IPS-18c (cell line): ENCODE data around the gene ODAD4.

ENCODE experiments used
- H3K4me3 ChIP-seq: 2 replicates; pipeline ENCODE4 v1.7.0; 2013; ENCODE audit warnings: low read depth, mild to moderate bottlenecking, low read length, moderate library complexity; ENCODE audit not compliant: insufficient read depth
- H3K9me3 ChIP-seq: one replicate; pipeline ENCODE4 v1.6.1; 2013; ENCODE audit warnings: mild to moderate bottlenecking, low read length, moderate library complexity; ENCODE audit not compliant: control insufficient read depth, insufficient read depth

ODAD4 gene

GRCh38 chr17:41930009-41930832 lies at the start of gene ODAD4:
TSS of gene ODAD4 (plus strand) at chr17:41930617. CDS start at chr17:41930724, 107 bp downstream.
- H3K9me3 ChIP-seq, result no peaks in the 10 kb centered on the region
- peak within 1 kb of the TSS; percentile 67 for H3K4me3 ChIP-seq

GRCh38 chr17:41882756-41883155 lies 47.7 kb upstream of the ODAD4 start:
- Histone ChIP-seq H3K9me3 (peaks cover 2% of the 10 kb centered on the region), H3K4me3 (no peak overlapping the region)

GRCh38 chr17:41885733-41886132 lies 44.7 kb upstream of the ODAD4 start:
- Histone ChIP-seq H3K4me3 (no peak overlapping the region), H3K9me3 (no peaks in the 10 kb centered on the region)

GRCh38 chr17:41888332-41888965 lies 42.0 kb upstream of the ODAD4 start:
- H3K4me3 ChIP-seq, result no peak overlapping the region
- H3K9me3 ChIP-seq, result no peaks in the 10 kb centered on the region

GRCh38 chr17:41891135-41892020 lies 39.0 kb upstream of the ODAD4 start:
- H3K4me3 ChIP-seq, result no peak overlapping the region
- no peaks in the 10 kb centered on the region for H3K9me3 ChIP-seq

- H3K4me3 ChIP-seq, result no peak overlapping the region
- H3K9me3 ChIP-seq, result no peaks in the 10 kb centered on the region
These were observed 38.4 kb upstream of the ODAD4 start for GRCh38 chr17:41892021-41892376.

- no peak overlapping the region for H3K4me3 ChIP-seq
- no peaks in the 10 kb centered on the region for H3K9me3 ChIP-seq
These were observed 37.0 kb upstream of the ODAD4 start for GRCh38 chr17:41893384-41893783.

GRCh38 chr17:41894791-41895331 lies 35.6 kb upstream of the ODAD4 start:
- Histone ChIP-seq H3K9me3 (no peaks in the 10 kb centered on the region), H3K4me3 (no peak overlapping the region)

- Histone ChIP-seq H3K9me3 (no peaks in the 10 kb centered on the region), H3K4me3 (no peak overlapping the region)
These were observed 34.8 kb upstream of the ODAD4 start for GRCh38 chr17:41895617-41896016.

GRCh38 chr17:41896726-41897125 lies 33.7 kb upstream of the ODAD4 start:
- no peaks in the 10 kb centered on the region for H3K9me3 ChIP-seq
- no peak overlapping the region for H3K4me3 ChIP-seq

GRCh38 chr17:41901646-41902045 lies 28.8 kb upstream of the ODAD4 start:
- no peaks in the 10 kb centered on the region for H3K9me3 ChIP-seq
- no peak overlapping the region for H3K4me3 ChIP-seq

GRCh38 chr17:41904242-41904841 lies 26.1 kb upstream of the ODAD4 start:
- no peaks in the 10 kb centered on the region for H3K9me3 ChIP-seq

GRCh38 chr17:41905172-41905571 lies 25.2 kb upstream of the ODAD4 start:
- H3K4me3 ChIP-seq, result no peak overlapping the region

More at GRCh38 chr17:41904242-41904841, 26.1 kb upstream of the ODAD4 start:
- no peak overlapping the region for H3K4me3 ChIP-seq

GRCh38 chr17:41906465-41907184 lies 23.8 kb upstream of the ODAD4 start:
- H3K4me3 ChIP-seq, result no peak overlapping the region
- H3K9me3 ChIP-seq, result no peaks in the 10 kb centered on the region

More at GRCh38 chr17:41905172-41905571, 25.2 kb upstream of the ODAD4 start:
- no peaks in the 10 kb centered on the region for H3K9me3 ChIP-seq

- no peaks in the 10 kb centered on the region for H3K9me3 ChIP-seq
- no peak overlapping the region for H3K4me3 ChIP-seq
These were observed 23.2 kb upstream of the ODAD4 start for GRCh38 chr17:41907185-41907556.

GRCh38 chr17:41907633-41908539 lies 22.5 kb upstream of the ODAD4 start:
- no peaks in the 10 kb centered on the region for H3K9me3 ChIP-seq
- no peak overlapping the region for H3K4me3 ChIP-seq
